GM15510 (cell line): ENCODE results near the gene TRIM62.

Source experiments
- POLR2A ChIP-seq: IDR thresholded peaks from 3 replicates; pipeline ENCODE4 v1.6.1; 2011; ENCODE audit warnings: borderline replicate concordance; ENCODE audit not compliant: insufficient read length; ENCODE audit errors: extremely low read depth

The TRIM62 gene

DNA sequence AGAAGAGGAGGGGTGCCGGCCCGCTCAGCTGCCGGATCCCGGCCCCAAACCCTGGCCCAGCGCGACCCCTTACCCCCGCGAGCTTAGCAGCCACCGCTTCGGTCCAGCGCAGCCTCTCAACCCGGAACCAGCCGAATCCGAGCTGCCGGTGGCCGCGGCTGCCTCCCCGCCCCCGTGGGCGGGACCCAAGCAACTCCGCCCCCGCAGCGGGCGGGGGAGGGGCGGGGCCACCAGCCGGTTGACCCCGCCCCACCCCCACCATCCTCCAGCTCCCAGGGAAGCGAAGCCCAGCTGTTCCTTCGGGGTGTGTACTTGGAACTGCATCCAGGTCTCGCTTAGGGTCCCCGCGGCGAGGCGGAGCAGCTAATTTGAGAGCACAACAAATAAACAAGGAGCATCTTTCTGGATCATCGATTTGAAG lies at the start of gene TRIM62:
Gene TRIM62, minus strand, starts transcription at position 123 of the 421 bp plus-strand sequence. CDS start 611 bp downstream, outside the sequence.
- TF ChIP-seq POLR2A: peak; percentile 64

DNA sequence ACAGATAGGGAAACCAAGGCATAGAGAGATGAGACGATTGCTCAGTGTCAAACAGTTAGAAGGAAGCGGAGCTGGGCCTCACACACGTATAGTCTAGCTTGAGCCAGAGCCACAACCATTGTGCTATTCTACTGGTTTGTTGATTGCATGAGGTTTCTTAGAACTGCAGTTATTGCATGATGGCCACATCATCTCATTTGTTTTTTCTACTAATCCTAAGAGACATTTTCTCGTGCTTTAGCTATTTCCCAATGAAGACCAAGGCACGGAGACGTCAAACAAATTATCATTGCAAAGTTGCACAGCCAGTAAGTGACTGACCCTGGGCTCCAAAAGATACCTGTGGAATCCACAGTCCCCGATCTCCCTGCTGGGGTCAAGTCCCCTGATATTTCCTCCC lies 49.3 kb upstream of the TRIM62 start:
- TF ChIP-seq POLR2A: no peak

DNA sequence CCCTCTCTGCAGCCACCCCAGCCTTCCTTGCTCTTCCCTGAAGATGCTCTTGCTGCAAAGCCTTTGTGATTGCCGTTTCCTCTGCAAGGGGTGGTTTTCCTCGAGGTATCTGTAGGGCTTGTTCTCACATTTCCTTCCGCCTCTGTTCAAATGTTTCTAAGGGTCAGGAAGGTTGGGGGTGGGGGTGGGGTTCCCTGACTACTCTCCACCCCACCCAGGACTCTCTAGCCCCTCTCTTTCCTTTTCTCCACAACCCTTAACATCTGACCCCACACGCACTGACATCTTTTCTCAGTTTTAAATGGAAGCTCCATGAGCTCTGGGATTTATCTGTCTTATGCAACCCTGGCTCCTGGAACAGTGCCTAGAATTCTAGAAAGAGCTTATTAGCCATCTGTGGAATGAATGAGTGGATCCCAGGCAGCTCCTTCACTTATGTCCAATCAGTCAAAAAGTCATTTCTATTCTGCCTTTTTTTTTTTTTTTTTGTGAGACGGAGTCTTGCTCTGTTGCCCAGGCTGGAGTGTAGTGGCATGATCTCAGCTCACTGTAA lies 47.2 kb upstream of the TRIM62 start:
- TF ChIP-seq POLR2A: no peak

DNA sequence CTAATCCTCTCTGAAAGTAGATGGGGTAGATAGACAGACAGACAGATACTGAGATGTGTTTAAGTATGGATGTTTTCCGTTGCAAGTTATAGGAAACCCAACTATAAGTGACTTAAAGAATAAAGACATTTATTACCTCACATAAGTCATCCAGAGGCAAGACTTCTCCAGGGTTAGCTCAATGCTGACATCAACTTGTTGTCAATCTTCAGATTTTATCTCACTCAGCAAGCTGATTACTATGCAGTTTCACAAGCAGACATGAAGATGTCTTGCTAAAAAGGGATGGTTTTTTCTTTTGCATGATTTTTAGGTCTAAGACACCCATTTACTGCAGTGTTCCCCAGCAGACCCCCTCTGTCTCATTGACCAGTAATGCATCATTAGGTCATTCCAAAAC lies 43.7 kb upstream of the TRIM62 start:
- no peak for TF ChIP-seq POLR2A

DNA sequence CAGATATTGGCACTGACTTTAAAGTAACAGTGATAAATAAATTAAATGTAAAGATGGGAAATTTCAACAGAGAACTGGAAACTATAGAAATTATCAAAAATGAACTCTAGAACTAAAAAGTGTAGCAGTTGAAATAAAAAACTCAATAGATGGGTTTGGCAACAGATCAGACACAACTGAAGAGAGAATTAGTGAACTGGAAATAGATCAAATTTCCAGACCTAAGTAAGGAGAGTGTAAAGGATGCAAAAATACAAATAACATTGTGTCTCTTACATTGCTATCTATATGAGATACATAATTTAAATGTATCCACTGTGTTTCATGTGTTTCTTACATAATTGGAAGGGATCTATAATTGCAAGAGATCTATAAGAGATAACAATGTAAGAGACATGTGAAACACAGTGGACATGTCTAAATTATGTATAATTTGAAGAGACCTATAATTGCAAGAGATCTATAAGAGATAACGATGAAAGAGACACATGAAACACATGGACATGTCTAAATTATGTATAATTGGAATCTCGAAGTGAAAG lies 42.4 kb upstream of the TRIM62 start:
- TF ChIP-seq POLR2A: no peak

DNA sequence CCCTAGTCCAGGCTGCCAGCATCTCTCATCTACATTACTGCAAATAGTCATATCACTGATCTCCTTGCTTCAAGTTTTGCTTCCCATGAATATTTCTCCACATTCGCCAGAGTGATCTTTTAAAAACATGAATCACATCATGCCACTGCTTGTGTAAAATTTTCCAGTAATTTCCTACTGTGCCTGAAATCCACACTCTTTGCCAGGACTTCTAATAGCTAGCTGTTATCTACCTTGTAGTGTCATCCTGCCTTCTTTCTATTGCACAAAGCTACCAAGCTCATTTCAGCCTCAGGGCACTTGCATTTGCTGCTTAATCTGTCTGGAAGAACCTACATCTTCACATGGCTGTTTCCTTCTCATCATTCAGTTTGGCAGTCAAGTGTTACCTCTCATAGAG lies 40.5 kb upstream of the TRIM62 start:
- no peak for TF ChIP-seq POLR2A

DNA sequence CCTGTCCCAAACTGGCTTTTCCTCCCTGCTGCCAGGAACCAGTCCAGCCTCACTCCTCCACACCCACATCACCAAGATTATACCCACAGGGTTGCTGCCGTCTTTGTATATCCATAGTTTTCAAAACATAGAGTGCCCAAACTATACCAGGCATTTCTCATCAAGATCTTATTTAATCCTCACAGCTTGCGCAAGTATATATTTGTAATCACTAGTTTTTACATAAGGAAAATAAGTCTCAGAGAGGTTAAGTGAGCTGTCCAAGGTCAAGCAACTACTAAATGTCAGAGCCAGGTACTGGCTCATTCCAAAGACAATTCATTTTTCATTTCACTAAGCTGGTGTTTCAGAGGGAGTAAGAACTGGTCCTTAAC lies 39.5 kb upstream of the TRIM62 start:
- no peak for TF ChIP-seq POLR2A

DNA sequence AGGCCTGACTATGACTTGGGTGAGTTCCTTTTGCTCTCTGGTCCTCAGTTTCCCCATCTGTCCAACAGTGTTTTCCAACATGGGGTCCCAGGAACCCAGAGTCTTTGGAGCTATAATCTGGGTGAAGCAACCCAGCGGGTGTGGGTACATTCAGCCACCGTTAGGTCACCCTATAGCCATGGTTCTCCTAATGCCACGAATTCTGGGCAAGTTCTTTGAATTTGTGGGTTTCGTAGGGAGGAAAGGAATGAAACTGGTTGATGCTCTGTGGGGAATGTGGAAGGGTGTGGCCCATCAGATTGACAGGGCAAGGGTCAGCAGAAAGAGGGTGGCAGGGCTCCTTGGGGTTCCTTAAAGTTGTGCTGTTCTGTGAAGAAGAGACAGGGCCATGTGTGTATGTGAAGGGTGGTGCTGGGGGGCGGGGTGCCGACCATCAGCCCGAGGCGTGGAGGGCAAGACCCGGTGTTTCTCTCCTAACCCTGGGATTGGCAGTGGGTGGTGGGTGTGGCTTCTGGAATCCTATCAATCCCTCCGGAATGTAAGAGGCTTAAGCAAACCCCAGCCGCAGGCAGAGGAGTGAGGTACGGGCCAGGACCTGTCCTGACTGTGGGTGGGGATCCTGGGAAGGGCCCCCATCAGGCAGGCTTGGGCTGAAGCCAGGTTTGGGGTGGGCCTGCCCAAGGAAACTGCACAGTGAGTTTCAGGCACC lies 39.0 kb upstream of the TRIM62 start:
- TF ChIP-seq POLR2A: no peak

DNA sequence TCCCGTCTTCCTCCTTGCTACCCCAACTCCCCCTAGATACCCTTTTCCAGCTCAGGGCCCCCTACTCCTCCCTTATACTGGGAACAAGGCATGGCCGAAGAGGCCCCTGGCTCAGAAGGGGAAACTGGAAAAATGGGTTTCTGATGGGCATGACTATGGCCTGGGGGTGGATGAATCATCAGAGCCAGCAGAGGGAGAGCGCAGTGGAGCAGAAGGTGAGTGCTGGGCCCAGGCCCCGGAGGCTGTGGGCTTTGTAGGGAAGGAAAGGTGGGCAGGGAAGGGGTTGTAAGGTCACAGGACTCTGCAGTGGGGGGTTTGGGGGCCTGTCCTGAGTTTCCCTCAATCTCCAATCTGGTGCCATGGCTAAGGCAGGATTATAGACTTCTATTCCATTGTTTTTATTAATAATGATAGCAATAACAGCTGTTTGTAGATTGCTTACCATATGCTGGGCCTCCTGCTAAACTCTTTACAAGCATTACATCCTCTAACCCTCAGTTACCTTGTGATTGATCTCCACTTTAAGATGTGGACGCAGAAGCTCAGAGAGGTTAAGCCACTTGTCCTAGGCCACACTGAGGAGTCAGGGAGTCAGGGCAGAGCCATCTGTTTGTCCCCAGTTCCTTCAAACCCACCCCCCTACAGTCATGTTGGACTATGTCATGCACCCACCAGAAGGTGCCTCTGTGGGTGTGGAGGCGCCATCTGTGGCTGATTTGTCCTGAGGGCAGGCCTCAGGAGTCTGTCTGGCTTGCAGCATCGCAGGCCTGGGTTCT lies 38.2 kb upstream of the TRIM62 start:
- TF ChIP-seq POLR2A: no peak

DNA sequence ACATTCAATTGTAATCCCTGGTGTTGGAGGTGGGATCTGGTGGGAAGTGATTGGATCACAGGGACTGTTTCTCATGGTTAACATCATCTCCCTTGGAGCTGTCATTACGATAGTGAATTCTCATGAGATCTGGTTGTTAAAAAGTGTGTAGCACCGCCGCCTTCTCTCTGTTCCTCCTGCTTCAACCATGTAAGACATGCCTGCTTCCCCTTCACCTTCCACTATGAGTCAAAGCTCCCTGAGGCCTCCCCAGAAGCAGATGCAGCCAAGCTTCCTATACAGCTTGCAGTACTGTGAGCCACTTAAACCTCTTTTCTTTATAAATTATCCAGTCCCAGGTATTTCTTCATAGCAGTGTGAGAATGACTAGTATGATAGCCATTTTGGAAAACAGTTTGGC lies 30.1 kb upstream of the TRIM62 start:
- no peak for TF ChIP-seq POLR2A

DNA sequence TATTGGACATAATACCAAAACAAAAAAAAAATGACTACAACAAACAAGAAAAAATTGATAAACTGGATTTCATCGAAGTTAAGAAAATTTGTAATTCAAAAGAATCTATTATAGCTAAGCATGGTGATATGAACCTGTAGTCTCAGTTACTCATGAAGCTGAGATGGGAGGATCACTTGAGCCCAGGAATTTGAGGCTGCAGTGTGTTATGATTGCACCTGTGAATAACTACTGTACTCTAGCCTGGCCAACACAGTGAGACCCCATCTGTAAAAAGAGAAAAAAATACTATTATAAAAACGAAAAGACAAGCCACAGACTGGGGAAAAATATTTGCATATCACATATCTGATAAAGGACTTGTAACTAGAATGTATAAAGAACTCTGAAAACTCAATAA lies 24.5 kb upstream of the TRIM62 start:
- TF ChIP-seq POLR2A: no peak

DNA sequence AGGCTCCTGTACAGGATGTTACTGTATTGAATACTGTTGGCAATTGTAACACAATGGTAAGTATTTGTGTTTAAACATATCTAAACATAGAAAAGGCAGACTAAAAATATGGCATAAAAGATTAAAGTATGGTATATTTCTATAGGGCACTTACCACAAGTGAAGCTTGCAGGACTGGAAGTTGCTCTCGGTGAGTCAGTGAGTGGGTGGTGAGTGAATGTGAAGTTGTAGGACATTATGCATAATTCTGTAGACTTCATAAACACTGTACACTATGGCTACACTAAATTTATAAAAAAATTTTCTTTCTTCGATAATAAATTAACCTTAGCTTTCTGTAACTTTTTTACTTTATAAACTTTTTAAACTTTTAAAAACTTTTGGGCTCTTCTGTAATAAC lies 13.7 kb upstream of the TRIM62 start:
- TF ChIP-seq POLR2A: no peak

DNA sequence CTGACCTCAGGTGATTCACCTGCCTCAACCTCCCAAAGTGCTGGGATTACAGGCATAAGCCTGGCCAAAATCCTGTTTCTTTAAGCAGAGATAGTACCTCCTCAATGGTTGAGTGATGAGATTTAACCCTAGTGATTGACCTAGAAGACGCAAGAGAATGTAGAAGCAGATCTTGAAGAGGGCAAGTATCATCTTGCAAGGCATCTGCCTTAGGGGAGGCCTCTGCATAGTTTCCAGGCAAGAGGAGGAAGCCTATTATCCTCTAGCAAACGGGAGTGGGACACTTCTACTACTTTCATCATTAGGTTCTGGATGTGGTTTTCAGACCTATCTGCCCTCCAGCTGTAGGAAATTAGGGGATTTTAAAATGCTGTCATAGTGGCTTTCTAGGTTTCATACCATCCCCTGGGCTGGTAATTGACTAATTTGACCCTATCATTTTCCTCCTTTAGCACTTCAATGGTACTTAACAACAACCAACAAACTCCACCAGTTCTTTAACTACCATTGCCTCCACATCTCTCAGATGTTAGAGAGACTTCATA lies 10.0 kb upstream of the TRIM62 start:
- no peak for TF ChIP-seq POLR2A

DNA sequence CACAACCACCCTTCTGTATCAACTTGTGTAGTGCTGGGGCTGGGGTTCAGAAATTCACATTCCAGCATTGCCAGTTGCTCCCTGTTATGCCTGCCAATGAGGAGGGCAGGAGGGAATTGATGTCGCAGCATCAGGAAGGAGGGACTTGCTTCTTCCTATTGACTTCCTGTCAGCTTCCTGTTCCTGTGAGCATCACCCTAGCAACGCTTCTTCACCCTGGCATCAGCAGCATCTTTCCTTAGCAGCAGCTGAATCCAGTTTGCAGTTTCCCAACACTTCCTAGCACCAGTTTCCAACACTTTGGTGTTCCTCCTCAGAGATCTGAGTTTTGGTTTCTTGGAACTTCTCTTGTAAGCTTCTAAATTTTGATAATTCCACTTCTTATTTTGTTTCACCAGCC lies 8.9 kb upstream of the TRIM62 start:
- TF ChIP-seq POLR2A: no peak

DNA sequence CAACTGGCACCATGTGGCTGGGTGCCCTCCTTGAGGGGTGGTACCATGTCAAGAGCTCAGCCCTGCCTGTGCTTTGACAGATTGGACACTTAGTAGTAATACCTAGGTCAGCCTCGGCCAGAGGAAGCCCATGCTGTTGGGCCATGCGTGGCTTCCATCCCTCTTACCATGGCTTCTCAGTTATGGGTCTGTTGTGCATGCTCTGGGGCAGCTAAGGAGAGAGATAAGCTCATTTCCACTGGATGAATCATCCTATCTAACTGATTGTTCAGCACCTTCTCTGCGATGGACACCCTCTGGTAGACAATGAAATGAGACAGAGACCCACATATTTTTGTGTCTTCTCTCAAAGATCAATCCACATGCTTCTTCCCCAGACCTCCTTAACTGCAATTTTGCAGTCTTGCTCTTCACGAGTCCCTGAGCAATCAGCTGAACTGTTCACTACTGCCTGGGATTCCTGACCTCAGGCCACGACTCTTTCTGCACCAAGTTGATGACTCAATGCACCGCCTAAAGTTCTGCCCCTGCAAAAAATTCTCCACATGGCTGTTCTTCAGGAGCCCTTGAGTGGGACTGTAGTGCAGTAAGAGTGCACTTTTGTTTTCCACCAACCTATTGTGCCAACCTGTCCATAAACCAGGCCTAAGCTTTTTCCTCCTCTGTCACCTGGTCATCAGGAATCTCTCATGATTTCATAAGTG lies 6.9 kb upstream of the TRIM62 start:
- no peak for TF ChIP-seq POLR2A
